Right renal cortex interstitium (tissue), 3 donors: ENCODE measurements around the gene PPIB. TPM values are rescaled to one million over a fixed set of nuclear protein-coding genes. Genes with fewer than 3 reads are reported as not detected.
A peak's percentile ranks its signal among the peaks of the same experiment; 100 is the strongest.

Experiments used
- DNase-seq, 3 donors: peaks; one replicate each; pipeline ENCODE4 v3.0.0-alpha.2; 2013; ENCODE audit warnings: low read depth in 3 of 3, low spot score in 2 of 3
- polyA plus RNA-seq, 3 donors: library from polyadenylated mRNA; unstranded; fragments of 120-200 nt; gene quantifications; one replicate each; pipeline ENCODE4 v1.2.1, GENCODE V29; 2013; ENCODE audit not compliant: insufficient read length in 3 of 3

Gene PPIB
- polyA plus RNA-seq, 3 donors = 544 to 647 (median 628) TPM

DNA sequence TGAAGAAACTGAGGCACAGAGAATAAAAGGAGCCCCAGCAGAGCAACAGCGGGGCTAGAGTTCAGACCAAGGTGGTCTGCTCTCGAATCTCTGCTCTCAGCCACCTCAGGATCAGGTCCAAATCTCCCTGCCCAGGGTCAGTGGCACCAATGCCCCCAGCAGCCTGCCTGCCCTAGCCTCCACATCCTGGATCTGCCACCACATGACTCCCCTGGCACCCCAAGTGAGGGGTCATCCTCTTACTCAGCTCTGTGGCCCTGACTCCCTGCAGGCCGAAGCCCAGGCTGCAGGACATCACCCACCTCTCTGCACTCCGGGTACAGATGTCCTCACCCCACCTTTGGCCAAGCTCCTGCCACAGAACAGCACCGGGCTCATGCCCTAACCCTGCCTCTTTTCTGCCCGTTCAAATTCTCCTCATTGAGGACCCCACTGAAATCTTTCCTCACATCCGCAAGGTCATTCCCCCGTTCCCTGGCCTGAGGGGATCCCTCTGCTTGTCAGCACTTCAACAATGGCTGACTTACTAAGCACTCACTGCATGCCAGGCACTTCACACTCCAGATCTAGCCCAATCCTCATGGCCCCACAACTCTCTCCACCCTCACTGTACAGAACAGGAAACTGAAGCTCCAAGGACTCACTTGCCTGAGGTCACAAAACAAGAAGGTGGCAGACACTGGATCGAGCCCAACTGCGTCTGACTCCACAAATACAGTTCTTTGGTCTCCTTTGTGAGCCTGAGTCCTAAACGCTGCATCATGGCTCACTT lies 4.3 kb downstream of the PPIB start:
- no peak for DNase-seq

DNA sequence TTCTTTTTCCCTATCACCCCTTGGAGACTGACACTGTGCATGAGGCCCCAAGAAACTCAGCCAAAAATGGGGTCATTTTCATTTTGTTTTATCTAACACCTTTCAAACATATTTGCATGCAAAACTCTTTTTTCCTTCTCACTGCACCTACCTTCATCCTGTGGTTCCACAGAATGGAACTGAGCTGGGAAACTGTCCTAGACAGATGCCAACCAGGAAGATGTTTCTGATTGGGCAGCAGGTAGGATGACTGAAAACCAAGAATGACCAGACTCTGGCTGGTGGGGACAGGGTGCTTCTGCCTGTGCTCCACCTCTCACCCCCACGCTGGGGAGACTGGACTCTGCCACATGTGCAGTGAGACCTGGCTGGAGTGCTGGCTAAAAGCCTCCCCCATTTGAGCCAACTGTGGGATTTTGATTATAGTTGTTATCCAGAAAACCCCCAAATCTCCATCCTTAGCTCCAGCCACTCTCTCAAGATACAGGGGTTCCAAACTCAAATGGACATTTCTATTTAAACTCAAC lies 5.2 kb downstream of the PPIB start:
- no peak for DNase-seq

DNA sequence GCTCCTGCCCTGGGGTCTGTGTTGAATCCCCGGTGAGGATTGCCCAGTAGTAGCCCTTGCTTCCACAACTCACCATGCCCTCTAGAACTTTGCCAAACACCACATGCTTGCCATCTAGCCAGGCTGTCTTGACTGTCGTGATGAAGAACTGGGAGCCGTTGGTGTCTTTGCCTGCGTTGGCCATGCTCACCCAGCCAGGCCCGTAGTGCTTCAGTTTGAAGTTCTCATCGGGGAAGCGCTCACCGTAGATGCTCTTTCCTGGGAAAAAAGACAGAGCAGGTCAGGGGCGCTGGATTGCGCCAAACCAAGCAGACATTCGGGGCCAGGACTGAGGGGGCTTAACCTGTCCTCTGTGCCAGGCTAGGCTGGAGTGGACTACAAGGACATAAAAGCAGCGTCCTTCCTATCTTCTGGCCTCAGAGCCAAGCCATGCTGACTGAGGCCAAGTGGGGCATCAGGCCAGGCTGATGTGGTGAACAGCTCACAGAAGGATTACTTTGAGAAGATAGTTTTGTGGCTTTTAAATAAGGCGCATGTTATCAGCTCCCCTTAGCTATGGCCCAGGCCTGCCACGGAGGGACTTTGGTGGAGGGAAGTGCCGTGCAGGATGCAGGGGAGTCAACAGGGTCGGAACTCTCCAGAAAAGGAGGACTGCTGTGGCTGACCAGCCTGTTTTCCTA lies 6.0 kb downstream of the PPIB start:
- no peak for DNase-seq

DNA sequence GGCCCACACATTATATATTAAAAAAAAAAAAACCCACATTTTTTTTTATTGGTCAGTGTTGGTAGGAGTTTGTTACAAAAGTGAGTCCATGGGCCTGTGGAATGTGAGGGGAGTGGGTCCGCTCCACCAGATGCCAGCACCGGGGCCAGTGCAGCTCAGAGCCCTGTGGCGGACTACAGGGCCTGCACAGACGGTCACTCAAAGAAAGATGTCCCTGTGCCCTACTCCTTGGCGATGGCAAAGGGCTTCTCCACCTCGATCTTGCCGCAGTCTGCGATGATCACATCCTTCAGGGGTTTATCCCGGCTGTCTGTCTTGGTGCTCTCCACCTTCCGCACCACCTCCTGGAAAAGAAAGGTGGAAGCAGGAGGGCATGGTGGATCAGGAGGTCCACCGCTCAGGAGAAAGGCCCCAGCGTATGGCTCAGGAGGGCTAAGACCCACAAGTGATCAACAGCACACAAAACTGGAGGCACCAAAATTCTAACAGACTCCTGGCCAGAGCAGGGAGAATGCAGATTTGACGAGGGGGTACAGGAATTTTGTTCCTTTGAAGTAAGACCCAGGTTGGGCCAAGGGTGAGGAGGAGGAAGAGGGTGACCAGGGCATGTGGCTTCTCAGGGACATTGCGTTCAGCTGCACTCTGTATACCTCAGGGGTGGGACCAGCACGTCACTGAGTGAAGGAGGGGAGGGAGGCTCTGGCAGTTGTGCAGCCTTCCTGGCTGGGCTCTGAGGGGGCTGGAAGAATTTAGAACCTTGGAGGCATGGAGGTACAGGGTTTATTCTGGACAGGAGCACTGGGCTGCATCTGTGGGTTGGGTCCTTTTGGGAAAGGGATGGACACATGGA lies 6.8 kb downstream of the PPIB start:
- DNase-seq = no peak

DNA sequence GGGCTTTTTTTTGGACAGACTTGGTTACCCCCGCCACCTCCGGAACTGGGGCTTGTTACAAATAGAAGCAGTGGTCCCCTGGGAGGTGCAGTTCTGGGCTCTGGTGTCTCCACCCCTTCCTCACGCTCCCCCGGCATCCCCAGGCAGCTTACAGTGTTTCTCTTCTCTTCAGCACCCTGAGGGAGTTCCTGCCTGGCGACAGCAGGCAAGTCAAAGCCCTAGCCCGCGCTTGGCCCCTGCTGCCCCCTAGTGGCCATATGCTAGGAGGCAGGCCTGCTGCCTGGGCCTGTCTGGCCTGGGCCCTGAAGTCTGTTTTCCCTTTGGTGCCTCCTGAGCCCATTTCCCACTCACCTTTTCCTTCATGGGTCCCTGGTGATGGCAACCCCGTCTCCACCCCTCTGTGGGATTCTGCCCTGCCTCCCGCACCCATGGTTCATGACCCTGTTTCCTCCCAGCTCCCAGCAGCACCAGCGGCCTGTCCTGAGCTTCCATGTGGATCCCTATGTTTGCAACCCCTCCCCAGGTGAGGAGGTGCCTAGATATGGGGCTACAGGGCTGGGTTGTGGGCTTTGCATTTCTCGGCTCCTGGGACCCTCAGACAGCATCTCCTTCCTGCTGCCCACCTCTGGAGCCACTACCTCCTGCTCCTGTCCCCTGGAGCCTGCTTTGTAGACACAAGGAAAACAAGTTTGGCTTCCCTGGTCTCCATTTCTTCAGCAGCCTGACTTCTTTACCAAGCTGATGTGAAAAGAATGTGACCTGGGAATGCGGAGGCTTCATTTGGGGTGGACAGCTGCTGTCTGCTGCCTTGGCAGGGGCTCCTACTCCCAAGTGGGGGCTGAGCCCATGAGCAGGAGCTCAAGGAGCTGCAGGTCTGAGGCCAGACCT lies 9.1 kb downstream of the PPIB start:
- DNase-seq = peak in 2 of 3 donors; percentile 56 to 61

DNA sequence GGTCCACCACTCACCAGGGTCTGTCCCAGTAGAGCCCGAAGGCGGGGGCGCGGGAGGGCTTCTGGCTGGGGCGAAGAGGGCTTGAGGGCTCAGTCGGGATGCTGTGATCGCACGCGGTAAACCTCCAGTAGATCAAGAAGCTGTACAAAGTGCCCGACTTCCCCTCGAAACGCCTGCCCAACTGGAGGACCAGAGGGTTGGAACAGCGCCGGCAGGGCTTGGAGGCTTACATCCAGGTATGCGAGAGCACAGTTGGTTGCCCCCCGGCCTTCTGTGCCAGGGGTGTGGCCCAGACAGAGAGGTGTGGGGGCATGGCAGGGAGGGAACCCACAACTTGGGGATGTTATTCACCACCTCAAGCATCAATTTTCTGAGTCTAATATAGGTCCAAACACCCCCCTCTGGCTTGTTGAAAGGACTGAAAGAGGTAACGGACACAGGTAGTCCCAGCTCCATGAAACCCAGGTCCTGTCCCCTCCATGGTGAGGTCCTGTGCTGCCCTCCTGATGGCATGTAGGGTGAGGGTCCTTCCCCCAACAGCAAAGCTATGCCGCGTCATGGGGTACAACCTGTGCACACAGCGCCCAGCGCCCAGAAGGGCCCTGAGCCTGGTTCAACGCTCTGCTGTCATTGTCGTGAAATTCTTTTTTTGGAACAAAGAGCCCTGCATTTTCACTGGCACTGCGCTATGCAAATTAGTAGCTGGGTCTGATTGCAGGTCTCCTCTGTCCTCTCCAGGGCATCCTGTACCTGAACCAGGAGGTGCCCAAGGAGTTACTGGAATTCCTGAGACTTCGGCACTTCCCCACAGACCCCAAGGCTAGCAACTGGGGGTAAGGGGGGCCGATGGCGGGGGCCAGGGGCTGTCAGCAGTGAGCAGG lies 10.1 kb downstream of the PPIB start:
- no peak for DNase-seq

DNA sequence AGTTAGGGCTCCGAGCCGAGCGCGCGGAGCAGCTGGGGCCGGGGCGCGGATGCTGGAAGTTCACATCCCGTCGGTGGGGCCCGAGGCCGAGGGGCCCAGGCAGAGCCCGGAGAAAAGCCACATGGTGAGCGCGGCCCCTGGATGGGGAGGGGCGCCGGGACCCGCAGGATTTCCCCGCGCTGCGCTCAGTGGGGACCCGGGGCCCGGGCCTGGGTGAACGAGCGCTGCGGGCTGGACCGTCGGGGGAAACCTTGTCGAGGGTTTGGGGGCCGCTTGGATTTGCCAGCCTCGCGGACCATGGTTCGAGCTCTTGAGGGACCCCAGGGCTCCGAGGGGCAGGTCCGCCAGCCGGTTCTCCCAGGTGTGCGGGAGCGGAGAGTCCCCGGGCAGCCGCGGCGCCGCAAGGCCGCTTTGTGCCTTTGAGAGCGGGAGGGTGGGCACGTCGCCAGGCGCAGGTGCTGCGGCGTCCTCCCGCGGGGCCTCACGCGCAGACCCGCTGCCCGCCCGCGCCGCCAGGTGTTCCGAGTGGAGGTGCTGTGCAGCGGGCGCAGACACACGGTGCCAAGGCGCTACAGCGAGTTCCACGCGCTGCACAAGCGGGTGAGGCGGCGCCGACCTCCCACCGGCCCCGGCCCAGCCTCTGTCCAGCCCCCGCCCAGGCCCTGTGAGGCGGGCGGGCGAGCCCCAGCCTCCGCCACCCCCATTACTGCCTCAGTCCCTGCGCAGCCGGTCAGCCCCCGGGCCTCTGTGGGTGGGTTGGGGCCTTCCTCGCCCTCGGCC lies 10.9 kb downstream of the PPIB start, which contains the start of gene SNX22:
TSS of gene SNX22 (plus strand) at position 5 of the 780 bp plus-strand sequence. CDS start at position 50, 45 bp downstream.
- DNase-seq = no peak

DNA sequence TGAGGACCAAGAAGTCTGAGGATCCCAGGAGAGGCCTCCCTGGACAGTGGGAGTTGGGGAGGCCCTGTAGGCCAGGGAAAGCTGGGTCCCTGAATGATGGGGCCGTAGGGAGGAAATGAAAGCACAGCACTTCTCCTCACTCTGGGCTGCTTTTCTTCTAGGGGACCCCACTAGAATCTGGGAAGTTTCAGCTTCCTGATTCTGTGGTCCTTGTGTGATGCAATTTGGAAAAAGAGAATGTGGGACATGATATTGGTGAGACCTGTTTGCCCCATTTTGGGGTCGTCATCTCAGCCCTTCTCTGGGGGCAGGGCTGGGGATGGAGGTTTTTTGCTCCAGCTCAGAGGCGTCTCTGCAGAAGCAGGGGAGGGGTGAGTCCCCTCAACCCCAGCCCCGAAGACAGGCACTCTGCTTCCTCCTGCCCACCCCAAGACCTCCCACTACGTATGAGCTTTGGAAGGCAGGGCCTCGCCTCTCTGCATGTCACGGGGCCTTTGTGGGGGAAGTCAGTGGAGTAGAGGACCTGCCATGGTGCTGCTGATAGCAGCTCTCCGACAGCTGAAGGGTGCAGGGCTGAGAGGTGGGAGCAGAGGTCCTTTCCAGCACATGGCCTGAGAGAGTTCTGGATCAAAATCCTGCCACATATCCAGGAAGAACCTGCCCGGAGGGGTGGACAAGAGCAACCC lies 12.8 kb downstream of the PPIB start:
- DNase-seq = no peak

DNA sequence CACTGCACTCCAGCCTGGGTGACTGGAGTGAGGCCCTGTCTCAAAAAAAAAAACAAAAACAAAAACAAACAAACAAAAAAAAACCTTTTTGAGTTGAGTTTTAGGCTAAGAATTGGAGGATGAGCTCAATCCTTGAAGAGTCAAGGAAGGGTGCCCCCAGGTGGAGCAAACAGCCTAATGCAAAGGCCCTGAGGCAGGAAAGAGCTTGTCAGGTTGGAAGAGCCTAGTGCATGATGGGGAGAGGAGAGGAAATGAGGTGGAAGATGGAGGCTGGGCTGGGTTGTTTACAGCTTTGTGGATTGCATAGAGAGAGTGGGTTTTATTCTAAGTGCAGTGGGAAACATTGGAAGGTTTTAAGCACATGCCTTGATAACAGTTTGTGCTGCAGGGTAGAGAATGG lies 13.4 kb downstream of the PPIB start:
- no peak for DNase-seq

DNA sequence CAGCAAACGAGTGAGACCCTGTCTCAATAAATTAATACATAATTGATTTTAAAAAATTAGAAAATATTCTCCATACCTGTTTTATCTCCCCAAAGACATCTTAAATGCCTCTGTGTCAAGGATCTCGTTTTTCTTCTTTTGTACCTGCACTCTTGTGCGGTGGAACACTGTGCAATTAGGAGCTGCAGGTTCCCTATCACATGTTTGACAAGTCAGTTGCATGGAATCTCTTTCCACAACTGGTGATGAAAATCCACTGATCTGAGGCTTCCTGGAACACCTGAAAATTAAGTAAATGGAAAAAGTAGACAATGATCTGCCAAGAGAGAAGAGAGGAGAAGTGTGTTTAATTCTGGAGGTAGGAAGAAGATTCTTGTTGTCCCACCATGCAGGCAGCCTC lies 14.2 kb downstream of the PPIB start:
- no peak for DNase-seq

DNA sequence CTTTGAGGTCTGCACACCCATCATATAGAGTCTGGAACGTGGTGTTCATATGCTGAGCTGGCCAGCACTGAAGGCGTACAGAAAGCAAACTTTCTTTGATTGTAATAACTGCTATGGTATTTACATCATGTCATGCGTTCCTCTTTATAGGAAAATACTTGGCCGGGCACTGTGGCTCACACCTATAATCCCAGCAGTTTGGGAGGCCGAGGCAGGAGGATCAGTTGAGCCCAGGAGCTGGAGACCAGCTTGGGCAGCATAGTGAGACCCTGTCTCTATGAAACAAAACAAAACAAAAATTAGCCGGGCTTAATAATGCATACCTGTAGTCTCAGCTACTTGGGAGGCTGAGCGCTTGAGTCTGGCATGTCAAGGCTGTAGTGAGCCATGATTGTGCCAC lies 14.7 kb downstream of the PPIB start:
- DNase-seq = no peak

DNA sequence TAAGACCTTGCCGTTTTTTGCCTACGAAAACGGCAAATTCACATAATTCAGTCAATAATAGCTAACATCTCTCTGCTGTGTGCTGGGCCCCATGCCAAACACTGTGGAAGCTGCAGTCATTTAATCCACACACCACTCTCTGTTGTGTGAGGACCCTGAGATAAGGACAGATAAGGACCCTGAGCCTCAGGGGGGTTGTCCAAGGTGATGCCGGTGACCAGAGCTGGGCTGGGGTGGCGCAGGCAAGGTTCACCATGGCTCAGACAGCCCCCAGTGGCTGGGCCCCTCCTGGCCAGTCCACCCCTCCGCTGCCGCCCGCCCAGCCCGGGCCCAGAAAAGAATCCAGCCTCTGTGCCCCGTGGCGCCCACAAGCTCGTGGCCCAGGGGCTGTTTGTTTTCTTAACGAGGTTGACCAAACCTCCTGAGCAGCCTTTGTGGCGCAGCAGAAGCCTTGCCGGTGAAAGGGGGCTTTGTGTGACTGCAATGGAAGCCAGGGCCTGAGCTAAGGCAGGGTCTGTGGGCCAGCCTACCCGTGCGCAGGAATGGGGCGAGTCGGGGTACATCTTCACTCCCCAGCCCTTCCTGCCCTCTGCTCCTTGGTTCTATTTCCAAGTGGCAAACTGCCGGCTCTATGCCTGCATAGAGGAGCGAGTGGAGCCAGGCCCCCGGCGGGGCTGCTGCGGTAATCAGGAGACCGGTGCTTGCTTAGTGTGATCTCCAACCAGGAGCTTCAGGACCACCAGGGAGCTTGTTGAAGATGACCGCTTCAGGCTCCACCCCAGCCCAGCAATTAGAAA lies 15.7 kb downstream of the PPIB start:
- DNase-seq = no peak

DNA sequence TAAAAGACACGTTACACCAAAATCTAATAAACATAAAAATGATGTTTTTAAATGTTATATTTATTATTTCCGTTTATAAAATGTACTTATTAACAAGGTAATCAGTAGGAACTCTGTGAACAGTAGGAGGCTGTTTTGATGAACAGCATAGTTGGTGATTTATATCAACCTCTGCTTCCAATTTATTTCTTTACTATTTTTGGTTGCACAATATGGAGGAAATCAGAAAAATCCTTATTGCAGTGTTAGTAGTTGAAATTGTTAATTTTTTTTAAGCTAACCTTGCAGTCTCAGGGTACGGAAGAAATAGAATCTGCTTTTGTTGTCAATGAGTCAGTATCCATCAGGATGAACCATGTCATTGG lies 16.3 kb downstream of the PPIB start:
- DNase-seq = no peak

DNA sequence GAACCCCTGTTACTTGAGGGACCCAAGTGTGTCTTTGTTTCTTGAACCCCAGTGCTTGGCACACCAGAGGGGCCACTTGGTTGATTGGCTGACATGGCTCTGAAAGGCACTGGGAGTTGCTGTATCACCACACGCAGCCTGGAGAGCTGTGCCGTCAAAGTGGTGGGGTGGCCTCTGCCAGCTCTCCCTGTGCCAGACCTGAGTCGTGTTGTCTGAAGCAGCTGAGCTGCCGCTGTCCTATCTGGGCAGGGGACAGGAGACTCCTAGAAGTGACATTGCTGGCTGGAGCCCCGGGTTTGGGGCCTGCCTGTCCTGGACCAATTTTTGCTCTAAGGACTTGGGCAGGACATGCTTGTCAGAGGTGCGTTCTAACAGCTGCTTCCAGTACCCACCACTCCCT lies 16.8 kb downstream of the PPIB start:
- no peak for DNase-seq

DNA sequence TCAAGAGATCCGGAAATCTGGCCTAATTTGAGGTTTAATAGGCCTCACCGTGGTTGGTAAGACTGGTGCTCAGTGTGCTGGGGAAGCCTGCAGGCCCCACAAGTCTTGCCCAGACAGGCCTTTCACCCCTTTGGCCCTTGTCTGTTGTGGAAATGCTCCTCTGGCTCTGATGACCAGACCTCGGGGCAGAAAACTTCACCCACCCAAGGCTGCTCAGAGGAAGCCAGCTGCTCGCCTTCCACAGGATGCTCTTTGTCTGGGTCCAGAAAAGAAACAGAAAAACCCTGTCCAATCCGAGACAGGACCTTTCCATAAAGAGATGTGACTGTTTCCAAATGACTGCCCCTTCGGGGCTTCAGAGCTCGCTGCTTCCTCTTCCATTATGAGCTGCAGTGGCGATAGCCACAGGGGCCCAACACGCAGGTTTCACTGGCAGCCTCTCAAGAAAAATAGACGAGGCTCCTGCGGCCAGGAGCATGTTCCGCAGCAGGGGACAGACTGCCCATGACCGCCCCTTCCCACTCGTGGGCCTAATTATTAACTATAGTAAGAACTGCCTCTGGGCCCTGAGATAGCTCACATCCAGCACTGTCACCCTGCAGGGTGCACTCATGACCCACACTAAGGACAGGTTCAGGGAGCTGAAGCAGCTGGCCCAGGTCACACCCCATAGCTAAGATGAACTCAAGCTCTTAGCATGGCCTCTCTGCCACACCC lies 18.1 kb downstream of the PPIB start:
- no peak for DNase-seq

DNA sequence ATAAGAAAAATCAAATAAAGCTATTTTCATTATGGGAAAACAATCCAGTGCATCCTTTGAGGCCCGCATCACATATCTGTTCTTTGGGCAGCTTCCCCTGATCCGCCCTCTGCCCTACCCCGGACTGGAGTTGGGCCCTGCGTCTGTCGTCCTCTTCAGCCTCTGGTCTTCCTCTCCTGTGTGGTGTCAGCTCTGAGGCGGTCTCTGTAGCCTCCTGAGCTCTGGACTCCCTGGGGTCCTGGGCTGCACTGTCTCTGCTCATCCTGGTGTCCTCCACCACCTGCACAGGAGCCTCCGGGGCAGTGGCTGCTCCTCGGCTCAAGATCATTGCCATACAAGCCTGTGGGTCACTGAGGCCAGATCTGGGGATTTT lies 18.6 kb downstream of the PPIB start:
- no peak for DNase-seq
